GM19238 (cell line): ENCODE measurements around the gene NANOGP8.

Experiments
- DNase-seq: peaks from one replicate; pipeline ENCODE4 v3.0.0; 2011; ENCODE audit warnings: low spot score; ENCODE audit not compliant: insufficient read length

Gene NANOGP8

GRCh38 chr15:35061161-35061824 is 23.8 kb downstream of the NANOGP8 start:
- DNase-seq, result no peak

- DNase-seq, result no peak
Observed at GRCh38 chr15:35060591-35060990, 24.5 kb downstream of the NANOGP8 start.

- DNase-seq, result no peak
Observed at GRCh38 chr15:35058534-35059054, 26.5 kb downstream of the NANOGP8 start.

GRCh38 chr15:35055416-35056105 is 29.5 kb downstream of the NANOGP8 start:
- DNase-seq, result no peak

GRCh38 chr15:35054380-35054779 is 30.7 kb downstream of the NANOGP8 start:
- no peak for DNase-seq

- DNase-seq, result no peak
Observed at GRCh38 chr15:35047996-35048395, 37.1 kb downstream of the NANOGP8 start.

GRCh38 chr15:35047528-35047927 is 37.6 kb downstream of the NANOGP8 start:
- DNase-seq, result no peak

GRCh38 chr15:35043373-35044095 is 41.6 kb downstream of the NANOGP8 start:
- DNase-seq, result no peak

- no peak for DNase-seq
Observed at GRCh38 chr15:35040339-35041255, 44.5 kb downstream of the NANOGP8 start.

- DNase-seq, result no peak
Observed at GRCh38 chr15:35038626-35039451, 46.3 kb downstream of the NANOGP8 start.
